Coronary artery (tissue), 2 donors: ENCODE data around the gene SLC43A2.

ENCODE experiments used
- DNase-seq: peaks from one replicate; pipeline ENCODE4 v3.0.0-alpha.2; 2017; ENCODE audit warnings: low spot score
- H3K27ac ChIP-seq, 2 donors: fragments of 200-600 bp; sonication (generic); one replicate each; pipeline ENCODE4 v1.5.1; 2016 to 2019
- H3K4me3 ChIP-seq: fragments of 200-600 bp; sonication (generic); 2 replicates; pipeline ENCODE4 v1.5.1; 2016; ENCODE audit warnings: mild to moderate bottlenecking, moderate library complexity
- CTCF ChIP-seq: fragments of 200-600 bp; sonication (generic); IDR thresholded peaks from one replicate; pipeline ENCODE4 v1.5.1; 2019; ENCODE audit warnings: antibody characterized with exemption

SLC43A2 gene

GRCh38 chr17:1582374-1582773, 46.3 kb downstream of the SLC43A2 start:
- no peak overlapping the region for H3K4me3 ChIP-seq
- DNase-seq, result no peak
- H3K27ac ChIP-seq, result no peak overlapping the region
- no peak for TF ChIP-seq CTCF

GRCh38 chr17:1580979-1581676, 47.5 kb downstream of the SLC43A2 start:
- DNase-seq, result no peak
- TF ChIP-seq CTCF, result no peak
- H3K27ac ChIP-seq, result no peak overlapping the region
- H3K4me3 ChIP-seq, result no peak overlapping the region

- no peak for DNase-seq
- no peak overlapping the region for H3K4me3 ChIP-seq
- H3K27ac ChIP-seq, result peak overlapping the region; percentile 89 to 93
- no peak for TF ChIP-seq CTCF
Observed at GRCh38 chr17:1578029-1578428, 50.6 kb downstream of the SLC43A2 start.

- TF ChIP-seq CTCF, result no peak
- H3K4me3 ChIP-seq, result no peak overlapping the region
- H3K27ac ChIP-seq, result peak overlapping the region; percentile 89 to 93
- DNase-seq, result no peak
Observed at GRCh38 chr17:1577583-1578013, 51.0 kb downstream of the SLC43A2 start.

GRCh38 chr17:1577182-1577581, 51.5 kb downstream of the SLC43A2 start:
- Histone ChIP-seq H3K27ac (peak overlapping the region; percentile 89 to 93), H3K4me3 (no peak overlapping the region)
- peak; percentile 97 for DNase-seq
- no peak for TF ChIP-seq CTCF

- TF ChIP-seq CTCF, result no peak
- peak overlapping the region; percentile 89 to 93 for H3K27ac ChIP-seq
- no peak for DNase-seq
- no peak overlapping the region for H3K4me3 ChIP-seq
Observed at GRCh38 chr17:1576500-1576899, 52.1 kb downstream of the SLC43A2 start.
